ENCODE results near the gene FGF14. TPM values are rescaled to one million over a fixed set of nuclear protein-coding genes. Genes with fewer than 3 reads are reported as not detected.

FGF14 gene
- total RNA-seq, 1 donor from 2014 or later, result 0.52 TPM

GRCh38 chr13:102237230-102237629 lies 164.6 kb downstream of the FGF14 start:
- no peaks in the 10 kb centered on the region for H3K4me1 ChIP-seq (ENCODE audit: control insufficient read depth in 3 of 3, insufficient read depth in 3 of 3, low read length in 3 of 3)
- no peak overlapping the region for H3K9ac ChIP-seq (ENCODE audit: low read depth in 1 of 3, low read length in 3 of 3)
- H3K9me3 ChIP-seq (ENCODE audit: control insufficient read depth in 3 of 3, low read length in 3 of 3), result no peaks in the 10 kb centered on the region
- no peaks in the 10 kb centered on the region for H3K36me3 ChIP-seq (ENCODE audit: control insufficient read depth in 3 of 3, insufficient read depth in 3 of 3, low read length in 3 of 3)
- H3K27ac ChIP-seq (ENCODE audit: low read depth, low read length), result no peak overlapping the region
- H3K27me3 ChIP-seq (ENCODE audit: control insufficient read depth in 3 of 3, insufficient read depth in 3 of 3, low read length in 3 of 3), result no peaks in the 10 kb centered on the region
- H3K4me3 ChIP-seq (ENCODE audit: low read length in 3 of 3), result no peak overlapping the region

- Histone ChIP-seq H3K4me3 (ENCODE audit: low read length in 3 of 3) (no peak overlapping the region), H3K27ac (ENCODE audit: low read depth, low read length) (no peak overlapping the region), H3K4me1 (ENCODE audit: control insufficient read depth in 3 of 3, insufficient read depth in 3 of 3, low read length in 3 of 3) (no peaks in the 10 kb centered on the region), H3K9me3 (ENCODE audit: control insufficient read depth in 3 of 3, low read length in 3 of 3) (no peaks in the 10 kb centered on the region), H3K9ac (ENCODE audit: low read depth in 1 of 3, low read length in 3 of 3) (no peak overlapping the region), H3K36me3 (ENCODE audit: control insufficient read depth in 3 of 3, insufficient read depth in 3 of 3, low read length in 3 of 3) (no peaks in the 10 kb centered on the region), H3K27me3 (ENCODE audit: control insufficient read depth in 3 of 3, insufficient read depth in 3 of 3, low read length in 3 of 3) (no peaks in the 10 kb centered on the region)
These were observed 165.0 kb downstream of the FGF14 start for GRCh38 chr13:102236830-102237229.

DNA sequence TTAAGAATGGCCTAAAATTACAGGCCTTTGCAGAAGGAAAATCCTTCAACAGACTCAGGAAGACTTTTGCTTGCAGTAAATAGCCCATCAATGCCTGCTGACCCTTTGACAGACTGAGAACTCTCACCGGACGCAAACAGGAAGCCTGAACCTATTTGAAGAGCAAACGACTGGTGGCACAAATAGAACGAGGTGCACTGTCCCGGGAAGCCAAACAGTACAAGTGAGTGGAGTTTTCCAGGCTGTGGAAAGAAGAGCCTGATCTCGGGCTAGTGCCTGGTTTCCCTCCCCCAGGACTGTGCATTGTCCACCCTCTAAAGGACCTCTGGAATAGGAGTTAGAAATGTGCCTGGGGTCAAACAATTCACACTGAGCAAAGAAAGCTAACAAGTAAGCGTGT lies 165.5 kb downstream of the FGF14 start:
- H3K9me3 ChIP-seq (ENCODE audit: control insufficient read depth in 3 of 3, low read length in 3 of 3), result no peaks in the 10 kb centered on the region
- H3K27ac ChIP-seq (ENCODE audit: low read depth, low read length), result no peak overlapping the region
- H3K4me3 ChIP-seq (ENCODE audit: low read length in 3 of 3), result no peak overlapping the region
- no peak overlapping the region for H3K9ac ChIP-seq (ENCODE audit: low read depth in 1 of 3, low read length in 3 of 3)
- no peaks in the 10 kb centered on the region for H3K27me3 ChIP-seq (ENCODE audit: control insufficient read depth in 3 of 3, insufficient read depth in 3 of 3, low read length in 3 of 3)
- no peaks in the 10 kb centered on the region for H3K4me1 ChIP-seq (ENCODE audit: control insufficient read depth in 3 of 3, insufficient read depth in 3 of 3, low read length in 3 of 3)
- no peaks in the 10 kb centered on the region for H3K36me3 ChIP-seq (ENCODE audit: control insufficient read depth in 3 of 3, insufficient read depth in 3 of 3, low read length in 3 of 3)

DNA sequence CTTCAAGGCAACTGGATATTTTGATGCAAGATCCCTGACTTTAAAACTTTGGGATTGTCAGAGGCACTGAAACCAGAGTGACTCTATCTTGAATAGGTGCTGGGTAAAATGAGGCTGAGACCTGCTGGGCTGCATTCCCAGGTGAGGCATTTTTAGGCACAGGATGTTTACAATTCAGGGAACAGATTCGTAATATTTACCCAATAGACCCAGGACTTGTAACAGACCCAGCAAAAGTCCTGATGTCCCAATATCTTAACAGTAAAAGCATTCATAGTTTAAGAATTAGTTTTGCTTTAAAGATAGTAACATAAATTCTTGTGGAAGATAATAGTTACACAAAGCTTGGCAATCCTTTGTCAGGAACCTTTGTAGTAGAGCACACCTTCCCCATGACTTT lies 166.2 kb downstream of the FGF14 start:
- no peak overlapping the region for H3K4me3 ChIP-seq (ENCODE audit: low read length in 3 of 3)
- no peak overlapping the region for H3K9ac ChIP-seq (ENCODE audit: low read depth in 1 of 3, low read length in 3 of 3)
- H3K27ac ChIP-seq (ENCODE audit: low read depth, low read length), result no peak overlapping the region
- no peaks in the 10 kb centered on the region for H3K27me3 ChIP-seq (ENCODE audit: control insufficient read depth in 3 of 3, insufficient read depth in 3 of 3, low read length in 3 of 3)
- no peaks in the 10 kb centered on the region for H3K36me3 ChIP-seq (ENCODE audit: control insufficient read depth in 3 of 3, insufficient read depth in 3 of 3, low read length in 3 of 3)
- H3K4me1 ChIP-seq (ENCODE audit: control insufficient read depth in 3 of 3, insufficient read depth in 3 of 3, low read length in 3 of 3), result no peaks in the 10 kb centered on the region
- H3K9me3 ChIP-seq (ENCODE audit: control insufficient read depth in 3 of 3, low read length in 3 of 3), result no peaks in the 10 kb centered on the region

- Histone ChIP-seq H3K27ac (ENCODE audit: low read depth, low read length) (no peak overlapping the region), H3K27me3 (ENCODE audit: control insufficient read depth in 3 of 3, insufficient read depth in 3 of 3, low read length in 3 of 3) (no peaks in the 10 kb centered on the region), H3K36me3 (ENCODE audit: control insufficient read depth in 3 of 3, insufficient read depth in 3 of 3, low read length in 3 of 3) (no peaks in the 10 kb centered on the region), H3K9ac (ENCODE audit: low read depth in 1 of 3, low read length in 3 of 3) (no peak overlapping the region), H3K4me1 (ENCODE audit: control insufficient read depth in 3 of 3, insufficient read depth in 3 of 3, low read length in 3 of 3) (no peaks in the 10 kb centered on the region), H3K4me3 (ENCODE audit: low read length in 3 of 3) (no peak overlapping the region), H3K9me3 (ENCODE audit: control insufficient read depth in 3 of 3, low read length in 3 of 3) (peaks cover 0 to 2% (median 0%) of the 10 kb centered on the region in 3 donors)
These were observed 167.2 kb downstream of the FGF14 start for GRCh38 chr13:102234618-102235017.

DNA sequence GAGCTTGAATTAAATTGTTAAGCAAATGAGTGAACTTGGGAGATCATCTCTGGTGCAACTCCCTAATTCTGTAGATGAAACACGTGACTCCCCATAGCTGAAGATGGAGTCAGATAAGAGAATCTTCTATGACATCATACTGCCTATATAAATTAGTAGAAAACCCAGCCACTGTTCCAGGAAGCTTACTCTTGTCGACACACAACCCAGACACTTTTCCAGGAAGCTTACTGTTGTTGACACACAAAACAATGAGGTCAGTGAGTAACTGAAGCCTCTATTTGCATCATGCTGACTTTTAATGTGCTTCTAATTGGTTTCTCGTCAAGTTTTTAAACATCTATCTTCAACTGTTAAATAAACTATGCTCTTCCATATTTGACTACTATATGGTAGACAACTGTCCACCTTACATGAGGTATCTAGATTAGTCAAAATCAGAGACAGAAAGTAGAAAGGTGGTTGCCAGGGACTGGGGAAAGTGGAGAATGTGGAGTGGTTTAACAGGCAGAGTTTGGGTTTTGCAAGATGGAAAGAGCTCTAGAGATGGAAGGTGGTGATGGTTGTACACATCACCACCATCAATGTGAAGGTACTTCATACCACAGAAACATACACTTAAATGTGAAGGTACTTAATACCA lies 168.2 kb downstream of the FGF14 start:
- H3K27me3 ChIP-seq (ENCODE audit: control insufficient read depth in 3 of 3, insufficient read depth in 3 of 3, low read length in 3 of 3), result no peaks in the 10 kb centered on the region
- H3K27ac ChIP-seq (ENCODE audit: low read depth, low read length), result no peak overlapping the region
- no peaks in the 10 kb centered on the region for H3K4me1 ChIP-seq (ENCODE audit: control insufficient read depth in 3 of 3, insufficient read depth in 3 of 3, low read length in 3 of 3)
- no peak overlapping the region for H3K9ac ChIP-seq (ENCODE audit: low read depth in 1 of 3, low read length in 3 of 3)
- H3K9me3 ChIP-seq (ENCODE audit: control insufficient read depth in 3 of 3, low read length in 3 of 3), result peaks cover 0 to 2% (median 0%) of the 10 kb centered on the region in 3 donors
- H3K36me3 ChIP-seq (ENCODE audit: control insufficient read depth in 3 of 3, insufficient read depth in 3 of 3, low read length in 3 of 3), result no peaks in the 10 kb centered on the region
- no peak overlapping the region for H3K4me3 ChIP-seq (ENCODE audit: low read length in 3 of 3)

DNA sequence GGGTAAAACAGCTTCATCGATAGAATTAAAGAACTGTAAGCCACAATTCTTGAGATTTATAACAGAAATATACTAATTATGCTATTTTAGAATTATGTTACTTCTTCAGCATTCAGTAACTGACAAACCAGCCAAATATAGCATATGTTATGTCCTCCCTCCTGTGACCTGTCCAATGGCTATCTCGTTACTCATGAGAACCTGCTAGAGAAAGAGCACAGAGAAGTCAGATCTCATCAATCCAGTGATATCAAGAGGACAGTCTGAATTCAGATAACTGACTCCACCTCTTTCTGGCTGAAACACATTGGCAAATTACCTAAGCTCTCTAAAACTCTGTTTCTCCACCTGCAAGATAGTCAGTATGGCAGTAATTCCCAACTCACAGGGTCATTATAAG lies 170.4 kb downstream of the FGF14 start:
- Histone ChIP-seq H3K4me1 (ENCODE audit: control insufficient read depth in 3 of 3, insufficient read depth in 3 of 3, low read length in 3 of 3) (no peaks in the 10 kb centered on the region), H3K36me3 (ENCODE audit: control insufficient read depth in 3 of 3, insufficient read depth in 3 of 3, low read length in 3 of 3) (no peaks in the 10 kb centered on the region), H3K9ac (ENCODE audit: low read depth in 1 of 3, low read length in 3 of 3) (no peak overlapping the region), H3K4me3 (ENCODE audit: low read length in 3 of 3) (no peak overlapping the region), H3K9me3 (ENCODE audit: control insufficient read depth in 3 of 3, low read length in 3 of 3) (peaks cover 0 to 2% (median 0%) of the 10 kb centered on the region in 3 donors), H3K27ac (ENCODE audit: low read depth, low read length) (no peak overlapping the region), H3K27me3 (ENCODE audit: control insufficient read depth in 3 of 3, insufficient read depth in 3 of 3, low read length in 3 of 3) (no peaks in the 10 kb centered on the region)

GRCh38 chr13:102227741-102228140 lies 174.1 kb downstream of the FGF14 start:
- Histone ChIP-seq H3K27me3 (ENCODE audit: control insufficient read depth in 3 of 3, insufficient read depth in 3 of 3, low read length in 3 of 3) (no peaks in the 10 kb centered on the region), H3K4me3 (ENCODE audit: low read length in 3 of 3) (no peak overlapping the region), H3K36me3 (ENCODE audit: control insufficient read depth in 3 of 3, insufficient read depth in 3 of 3, low read length in 3 of 3) (no peaks in the 10 kb centered on the region), H3K9me3 (ENCODE audit: control insufficient read depth in 3 of 3, low read length in 3 of 3) (peaks cover 0 to 2% (median 0%) of the 10 kb centered on the region in 3 donors), H3K27ac (ENCODE audit: low read depth, low read length) (no peak overlapping the region), H3K9ac (ENCODE audit: low read depth in 1 of 3, low read length in 3 of 3) (no peak overlapping the region), H3K4me1 (ENCODE audit: control insufficient read depth in 3 of 3, insufficient read depth in 3 of 3, low read length in 3 of 3) (no peaks in the 10 kb centered on the region)

GRCh38 chr13:102226591-102226990 lies 175.3 kb downstream of the FGF14 start:
- H3K9ac ChIP-seq (ENCODE audit: low read depth in 1 of 3, low read length in 3 of 3), result no peak overlapping the region
- H3K4me3 ChIP-seq (ENCODE audit: low read length in 3 of 3), result no peak overlapping the region
- H3K27me3 ChIP-seq (ENCODE audit: control insufficient read depth in 3 of 3, insufficient read depth in 3 of 3, low read length in 3 of 3), result no peaks in the 10 kb centered on the region
- no peaks in the 10 kb centered on the region for H3K36me3 ChIP-seq (ENCODE audit: control insufficient read depth in 3 of 3, insufficient read depth in 3 of 3, low read length in 3 of 3)
- H3K27ac ChIP-seq (ENCODE audit: low read depth, low read length), result no peak overlapping the region
- H3K9me3 ChIP-seq (ENCODE audit: control insufficient read depth in 3 of 3, low read length in 3 of 3), result peaks cover 0 to 2% (median 0%) of the 10 kb centered on the region in 3 donors
- no peaks in the 10 kb centered on the region for H3K4me1 ChIP-seq (ENCODE audit: control insufficient read depth in 3 of 3, insufficient read depth in 3 of 3, low read length in 3 of 3)

GRCh38 chr13:102225892-102226291 lies 176.0 kb downstream of the FGF14 start:
- H3K9ac ChIP-seq (ENCODE audit: low read depth in 1 of 3, low read length in 3 of 3), result no peak overlapping the region
- H3K4me1 ChIP-seq (ENCODE audit: control insufficient read depth in 3 of 3, insufficient read depth in 3 of 3, low read length in 3 of 3), result no peaks in the 10 kb centered on the region
- no peak overlapping the region for H3K4me3 ChIP-seq (ENCODE audit: low read length in 3 of 3)
- H3K9me3 ChIP-seq (ENCODE audit: control insufficient read depth in 3 of 3, low read length in 3 of 3), result peaks cover 0 to 2% (median 0%) of the 10 kb centered on the region in 3 donors
- no peaks in the 10 kb centered on the region for H3K36me3 ChIP-seq (ENCODE audit: control insufficient read depth in 3 of 3, insufficient read depth in 3 of 3, low read length in 3 of 3)
- no peak overlapping the region for H3K27ac ChIP-seq (ENCODE audit: low read depth, low read length)
- H3K27me3 ChIP-seq (ENCODE audit: control insufficient read depth in 3 of 3, insufficient read depth in 3 of 3, low read length in 3 of 3), result no peaks in the 10 kb centered on the region

Measured in skeletal muscle tissue (tissue), 4 donors.